Fibroblast of pulmonary artery (primary cell): ENCODE results near the gene FGD4.

ENCODE experiments used
- DNase-seq: peaks from one replicate; pipeline ENCODE4 v3.0.0-alpha.2; 2010; ENCODE audit warnings: low read depth
- H3K4me3 ChIP-seq: replicated peaks from 2 replicates; pipeline ENCODE4 v1.5.1; 2011; ENCODE audit warnings: low read depth, mild to moderate bottlenecking, control low read depth, low read length, moderate library complexity
- CTCF ChIP-seq: IDR thresholded peaks from 2 replicates; pipeline ENCODE4 v1.5.1; 2011; ENCODE audit warnings: mild to moderate bottlenecking, control low read depth, low read length, inconsistent platforms; ENCODE audit errors: missing control alignments

Gene FGD4

GRCh38 chr12:32589165-32589865 is 190.0 kb downstream of the FGD4 start:
- DNase-seq, result no peak
- no peak overlapping the region for H3K4me3 ChIP-seq

GRCh38 chr12:32595251-32595650 is 195.9 kb downstream of the FGD4 start:
- peak; percentile 22 for DNase-seq
- TF ChIP-seq CTCF, result no peak
- no peak overlapping the region for H3K4me3 ChIP-seq

More at GRCh38 chr12:32589165-32589865, 190.0 kb downstream of the FGD4 start:
- no peak for TF ChIP-seq CTCF

- no peak for TF ChIP-seq CTCF
- H3K4me3 ChIP-seq, result no peak overlapping the region
These were observed 196.7 kb downstream of the FGD4 start for GRCh38 chr12:32596030-32596429.

GRCh38 chr12:32598688-32599087 is 199.3 kb downstream of the FGD4 start:
- no peak for DNase-seq
- no peak overlapping the region for H3K4me3 ChIP-seq
- no peak for TF ChIP-seq CTCF

More at GRCh38 chr12:32596030-32596429, 196.7 kb downstream of the FGD4 start:
- no peak for DNase-seq

GRCh38 chr12:32600681-32601080 is 201.3 kb downstream of the FGD4 start:
- TF ChIP-seq CTCF, result no peak
- no peak for DNase-seq
- H3K4me3 ChIP-seq, result no peak overlapping the region

GRCh38 chr12:32603071-32603470 is 203.7 kb downstream of the FGD4 start:
- no peak for DNase-seq
- no peak for TF ChIP-seq CTCF
- H3K4me3 ChIP-seq, result no peak overlapping the region

GRCh38 chr12:32603858-32604257 is 204.5 kb downstream of the FGD4 start:
- H3K4me3 ChIP-seq, result no peak overlapping the region
- peak; percentile 49 for DNase-seq
- TF ChIP-seq CTCF, result no peak
